NCI-H2081 (cell line): Measurements from ENCODE around the gene USP3.
"Not testable (repeated sequence)": the region's sequence is repeated elsewhere in the genome, so short reads cannot be mapped to it uniquely, and the experiment has no call there.

Source experiments
- DNase-seq, 2 experiments: peaks; one replicate each; lab custom pipeline; 2025; lab: John Stamatoyannopoulos, UW

Gene USP3

GRCh38 chr15:63610209-63610841 is 105.9 kb downstream of the USP3 start:
- peak; percentile 63 to 88 for DNase-seq

DNA sequence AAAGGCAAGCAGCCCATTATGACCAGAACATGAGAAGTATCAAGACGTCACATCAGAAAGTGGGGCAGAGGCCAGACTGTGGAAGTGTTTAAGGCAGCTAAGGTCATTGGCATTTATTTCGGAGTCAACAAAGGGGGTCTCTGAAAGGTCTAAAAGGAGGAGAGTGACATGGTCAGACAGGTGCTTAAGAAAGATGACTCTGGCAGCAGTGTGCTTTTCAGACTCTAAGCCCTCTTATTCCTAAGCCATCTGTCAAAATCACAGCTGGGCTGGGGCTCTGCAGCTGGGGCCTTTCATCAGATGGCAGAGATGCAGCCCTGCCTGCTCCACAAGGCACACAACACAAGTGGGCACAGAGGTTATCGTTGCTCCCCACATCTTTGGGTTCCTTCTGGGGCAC is 106.8 kb downstream of the USP3 start:
- no peak for DNase-seq

- DNase-seq = no peak
These were observed 107.9 kb downstream of the USP3 start for GRCh38 chr15:63612300-63612699.

DNA sequence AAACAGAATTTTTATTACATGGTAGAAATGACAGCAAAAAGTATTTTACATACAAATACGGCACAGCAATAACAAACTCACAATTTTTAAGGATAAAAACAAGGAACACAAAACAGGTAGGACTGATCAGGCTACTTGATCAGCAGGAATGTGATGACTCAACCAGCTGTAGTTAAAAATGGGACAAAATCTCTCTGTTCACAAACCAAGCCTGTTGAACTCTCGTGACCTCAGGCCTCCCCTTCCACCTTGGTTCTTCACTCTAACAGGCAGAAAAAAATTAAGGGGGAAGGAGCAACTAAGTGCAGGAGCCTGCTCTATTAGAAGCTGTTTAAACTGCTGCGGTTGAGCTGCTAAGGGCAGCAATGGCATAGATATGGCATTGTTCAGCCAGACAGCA is 111.5 kb downstream of the USP3 start:
- DNase-seq = no peak

GRCh38 chr15:63617147-63617546 is 112.8 kb downstream of the USP3 start:
- DNase-seq = not testable (repeated sequence)

DNA sequence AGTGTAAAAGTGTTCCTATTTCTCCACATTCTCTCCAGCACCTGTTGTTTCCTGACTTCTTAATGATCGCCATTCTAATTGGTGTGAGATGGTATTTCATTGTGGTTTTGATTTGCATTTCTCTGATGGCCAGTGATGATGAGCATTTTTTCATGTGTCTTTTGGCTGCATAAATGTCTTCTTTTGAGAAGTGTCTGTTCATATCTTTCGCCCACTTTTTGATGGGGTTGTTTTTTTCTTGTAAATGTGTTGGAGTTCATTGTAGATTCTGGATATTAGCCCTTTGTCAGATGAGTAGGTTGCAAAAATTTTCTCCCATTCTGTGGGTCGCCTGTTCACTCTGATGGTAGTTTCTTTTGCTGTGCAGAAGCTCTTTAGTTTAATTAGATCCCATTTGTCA is 113.2 kb downstream of the USP3 start:
- DNase-seq = not testable (repeated sequence)

- DNase-seq = not testable (repeated sequence)
These were observed 116.4 kb downstream of the USP3 start for GRCh38 chr15:63620760-63621159.

DNA sequence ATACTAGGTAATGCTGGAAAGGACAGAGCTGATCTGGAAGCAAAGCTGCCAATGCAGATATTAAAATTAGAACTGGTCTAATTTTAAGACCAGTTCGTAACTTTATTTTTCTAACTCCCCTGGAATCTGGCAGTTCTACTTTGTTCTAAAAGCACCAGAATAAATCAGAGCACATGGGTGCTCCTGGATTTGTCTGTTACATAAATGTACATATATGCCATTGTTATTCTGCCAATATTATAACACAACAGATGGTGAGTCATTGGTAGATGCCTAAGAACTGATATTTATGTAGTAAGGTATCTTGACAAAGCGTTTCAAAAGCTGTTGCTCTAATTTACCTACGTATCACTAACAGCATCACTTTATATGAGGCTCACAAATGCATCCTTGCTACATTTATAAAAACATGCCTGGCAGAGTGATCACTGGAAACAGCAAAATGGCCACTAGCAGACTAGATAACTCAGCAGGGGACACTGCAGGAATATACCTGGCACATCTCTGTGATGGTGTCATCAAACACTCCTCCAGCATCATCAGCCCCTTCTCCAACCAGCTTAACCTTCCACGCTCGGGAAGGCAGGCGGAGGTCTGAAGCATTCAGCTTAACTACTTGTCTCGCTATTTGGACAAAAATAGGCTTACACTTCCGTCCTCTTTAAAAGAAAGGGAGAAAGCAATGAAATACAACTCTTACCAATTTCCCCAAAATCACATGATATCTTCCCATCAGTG is 119.0 kb downstream of the USP3 start:
- DNase-seq = no peak

- no peak for DNase-seq
These were observed 122.6 kb downstream of the USP3 start for GRCh38 chr15:63626955-63627354.

- no peak for DNase-seq
These were observed 123.9 kb downstream of the USP3 start for GRCh38 chr15:63628123-63628822.

- DNase-seq = no peak
These were observed 125.8 kb downstream of the USP3 start for GRCh38 chr15:63630036-63630751.

DNA sequence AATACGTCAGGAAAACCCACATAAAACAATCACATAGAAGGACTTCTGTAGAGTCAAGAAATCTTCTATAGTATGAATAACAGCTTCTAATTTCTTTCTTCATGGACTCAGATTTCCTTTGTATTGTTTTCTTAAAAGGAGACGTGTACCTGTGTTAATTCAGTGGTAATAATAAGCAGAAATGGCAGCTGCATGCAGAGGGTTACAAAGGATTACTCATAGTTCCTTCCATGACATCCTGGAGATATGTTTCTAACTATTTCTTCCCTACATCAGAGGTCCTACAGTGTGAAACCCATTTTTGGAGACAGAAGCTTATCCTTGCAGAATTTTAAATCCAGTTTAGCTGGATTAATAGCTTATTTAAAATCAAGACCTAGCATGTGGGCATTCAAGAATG is 128.9 kb downstream of the USP3 start:
- DNase-seq = no peak

- no peak for DNase-seq
These were observed 129.8 kb downstream of the USP3 start for GRCh38 chr15:63634154-63634553.

- DNase-seq = no peak
These were observed 132.2 kb downstream of the USP3 start for GRCh38 chr15:63636518-63637061.

DNA sequence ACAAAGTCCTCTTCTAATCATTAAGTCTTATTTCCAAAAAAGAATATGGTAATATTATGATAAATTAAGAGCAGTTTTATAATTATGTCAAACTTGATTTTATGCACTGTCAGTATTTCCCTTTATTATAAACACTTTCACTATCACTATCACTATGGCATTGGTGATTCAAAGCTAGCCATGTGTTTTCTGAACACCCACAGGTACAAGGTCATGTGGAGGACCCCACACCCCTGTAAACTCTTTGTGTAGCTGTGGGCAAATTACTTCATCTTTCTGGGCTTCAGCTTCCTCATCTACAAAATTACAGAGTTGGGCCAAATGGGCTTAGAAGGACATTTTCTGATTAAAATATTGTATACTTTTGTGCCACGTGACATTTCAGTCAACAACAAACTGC is 134.4 kb downstream of the USP3 start:
- no peak for DNase-seq

DNA sequence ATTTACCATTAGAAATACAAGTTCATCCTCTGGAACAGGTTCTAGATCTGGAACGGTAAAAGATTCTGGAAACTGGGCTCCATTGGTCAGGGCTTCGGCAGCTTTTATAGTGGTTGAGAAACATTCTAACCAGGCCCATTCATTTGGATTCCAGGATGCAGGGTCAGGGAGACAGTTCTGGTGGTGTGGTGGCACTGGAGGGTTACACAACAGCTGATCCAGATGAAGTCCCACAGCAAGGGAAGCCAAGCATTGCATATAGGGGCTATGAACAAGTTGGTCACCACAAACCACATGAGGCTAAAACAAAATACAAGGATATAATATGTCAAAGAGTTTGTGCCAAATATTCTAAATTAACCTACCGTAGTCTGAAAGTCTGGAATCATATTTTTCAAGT is 135.8 kb downstream of the USP3 start:
- no peak for DNase-seq
